Right atrium auricular region (tissue), 2 donors: ENCODE results near the gene TEX51. TPM values are rescaled to one million over a fixed set of nuclear protein-coding genes. Genes with fewer than 3 reads are reported as not detected.
A peak's percentile ranks its signal among the peaks of the same experiment; 100 is the strongest.

ENCODE experiments used
- DNase-seq: peaks from one replicate; pipeline ENCODE4 v3.0.0-alpha.2; 2019; ENCODE audit warnings: low spot score
- H3K27ac ChIP-seq, 2 donors: fragments of 200-600 bp; sonication (generic); 1 replicate in 1 of 2; 2 replicates in 1 of 2; pipeline ENCODE4 v1.5.1; 2016 to 2019
- H3K27me3 ChIP-seq, 2 donors: fragments of 200-600 bp; sonication (generic); one replicate each; pipeline versions ENCODE4 v1.5.1 to v1.6.0; 2017 to 2019
- H3K36me3 ChIP-seq: fragments of 200-600 bp; sonication (generic); one replicate; pipeline ENCODE4 v1.5.1; 2016
- H3K4me1 ChIP-seq, 2 donors: fragments of 200-600 bp; sonication (generic); one replicate each; pipeline versions ENCODE4 v1.5.1 to v1.6.0; 2017 to 2019
- H3K4me3 ChIP-seq, 2 donors: fragments of 200-600 bp; sonication (generic); 1 replicate in 1 of 2; 2 replicates in 1 of 2; pipeline ENCODE4 v1.5.1; 2017 to 2019; ENCODE audit warnings: mild to moderate bottlenecking in 1 of 2, moderate library complexity in 1 of 2
- H3K9me3 ChIP-seq, 2 donors: fragments of 200-600 bp; sonication (generic); one replicate each; pipeline ENCODE4 v1.5.1; 2019
- total RNA-seq, 2 donors: library from RNA; depleted of rRNA; stranded (reverse); fragments of >200 nt; gene quantifications; one replicate each; pipeline ENCODE4 v1.1.0, GENCODE V29; 2016
- TF ChIP-seq, protein P1 (sequence below), 2 donors: fragments of 200-600 bp; sonication (generic); IDR thresholded peaks; one replicate each; pipeline ENCODE4 v1.5.1; 2019; ENCODE audit warnings: antibody characterized with exemption in 2 of 2

Gene TEX51
- not detected for total RNA-seq

DNA sequence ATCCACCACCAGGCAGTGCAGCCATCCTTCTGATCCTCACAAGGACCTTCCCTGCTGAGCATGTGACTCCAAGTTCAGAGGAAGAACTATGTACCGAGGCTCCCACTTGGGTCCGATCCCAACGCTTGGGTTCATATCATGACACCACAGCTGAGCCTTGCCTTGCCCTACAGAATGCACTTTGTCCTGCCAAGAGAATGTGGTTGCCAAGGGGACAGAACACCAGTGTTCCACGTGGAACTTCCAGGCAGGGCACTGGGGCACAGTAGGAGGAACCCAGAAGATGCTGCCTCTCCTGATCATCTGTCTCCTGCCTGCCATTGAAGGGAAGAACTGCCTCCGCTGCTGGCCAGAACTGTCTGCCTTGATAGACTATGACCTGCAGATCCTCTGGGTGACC is at the start of gene TEX51:
TEX51 (plus strand) TSS at position 255 of the 400 bp plus-strand sequence; CDS start at position 284, 29 bp downstream.
- H3K27me3 ChIP-seq, result no peaks in the 10 kb centered on the region
- peaks cover 0 to 1% of the 10 kb centered on the region in 2 donors for H3K9me3 ChIP-seq
- peak; percentile 36 for DNase-seq
- TF ChIP-seq, protein P1, sequence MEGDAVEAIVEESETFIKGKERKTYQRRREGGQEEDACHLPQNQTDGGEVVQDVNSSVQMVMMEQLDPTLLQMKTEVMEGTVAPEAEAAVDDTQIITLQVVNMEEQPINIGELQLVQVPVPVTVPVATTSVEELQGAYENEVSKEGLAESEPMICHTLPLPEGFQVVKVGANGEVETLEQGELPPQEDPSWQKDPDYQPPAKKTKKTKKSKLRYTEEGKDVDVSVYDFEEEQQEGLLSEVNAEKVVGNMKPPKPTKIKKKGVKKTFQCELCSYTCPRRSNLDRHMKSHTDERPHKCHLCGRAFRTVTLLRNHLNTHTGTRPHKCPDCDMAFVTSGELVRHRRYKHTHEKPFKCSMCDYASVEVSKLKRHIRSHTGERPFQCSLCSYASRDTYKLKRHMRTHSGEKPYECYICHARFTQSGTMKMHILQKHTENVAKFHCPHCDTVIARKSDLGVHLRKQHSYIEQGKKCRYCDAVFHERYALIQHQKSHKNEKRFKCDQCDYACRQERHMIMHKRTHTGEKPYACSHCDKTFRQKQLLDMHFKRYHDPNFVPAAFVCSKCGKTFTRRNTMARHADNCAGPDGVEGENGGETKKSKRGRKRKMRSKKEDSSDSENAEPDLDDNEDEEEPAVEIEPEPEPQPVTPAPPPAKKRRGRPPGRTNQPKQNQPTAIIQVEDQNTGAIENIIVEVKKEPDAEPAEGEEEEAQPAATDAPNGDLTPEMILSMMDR (IDR thresholded peaks at IDR 0.05), result no peak
- no peaks in the 10 kb centered on the region for H3K36me3 ChIP-seq
- H3K4me3 ChIP-seq, result no peak within 1 kb of the TSS
- H3K4me1 ChIP-seq, result no peaks in the 10 kb centered on the region
- H3K27ac ChIP-seq, result no peak within 1 kb of the TSS

DNA sequence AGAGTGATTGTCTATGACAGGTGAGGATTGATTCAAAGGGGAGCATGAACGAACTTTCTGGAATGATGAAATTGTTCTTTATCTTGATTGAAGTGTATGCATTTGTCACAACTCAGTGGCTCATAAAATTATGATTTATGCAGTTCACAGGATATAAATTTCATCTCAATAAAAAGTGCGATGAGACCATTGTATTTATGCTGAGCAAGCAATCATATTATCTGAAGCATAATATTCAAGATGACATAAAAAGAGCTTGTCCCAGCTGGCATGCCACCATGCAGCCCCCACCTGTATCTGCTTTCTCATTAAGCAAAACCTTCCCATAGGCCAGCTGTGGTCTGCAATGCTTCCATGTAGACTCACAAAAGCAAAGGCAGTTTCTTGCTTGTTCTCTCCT is 49.6 kb upstream of the TEX51 start:
- TF ChIP-seq, protein P1 (IDR thresholded peaks at IDR 0.05), result no peak
- Histone ChIP-seq H3K36me3 (no peaks in the 10 kb centered on the region), H3K27ac (no peak overlapping the region), H3K4me1 (no peaks in the 10 kb centered on the region), H3K4me3 (no peak overlapping the region), H3K27me3 (no peaks in the 10 kb centered on the region), H3K9me3 (no peaks in the 10 kb centered on the region)
- no peak for DNase-seq

DNA sequence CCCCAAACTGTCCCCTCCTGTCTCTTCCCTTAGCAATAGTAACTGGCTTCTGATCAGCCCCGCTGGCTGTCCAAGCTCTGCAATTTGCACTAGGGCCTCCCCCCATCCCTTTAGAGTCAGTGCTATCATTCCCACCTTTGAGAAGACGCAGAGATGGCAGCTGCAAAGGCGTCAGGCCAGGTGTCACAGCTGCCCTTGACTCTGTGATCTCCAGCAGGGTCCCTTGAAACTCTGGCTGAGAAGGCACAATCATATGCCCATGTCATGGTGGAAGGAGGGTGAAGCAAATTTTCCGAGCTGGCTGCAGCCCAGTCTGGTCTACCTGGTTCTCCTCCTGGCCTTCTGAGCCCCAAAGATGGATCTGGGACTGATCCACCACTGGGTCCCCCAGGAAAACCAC is 49.2 kb upstream of the TEX51 start:
- no peaks in the 10 kb centered on the region for H3K36me3 ChIP-seq
- H3K27ac ChIP-seq, result no peak overlapping the region
- no peaks in the 10 kb centered on the region for H3K9me3 ChIP-seq
- H3K4me1 ChIP-seq, result no peaks in the 10 kb centered on the region
- H3K27me3 ChIP-seq, result no peaks in the 10 kb centered on the region
- peak; percentile 40 for DNase-seq
- TF ChIP-seq, protein P1 (IDR thresholded peaks at IDR 0.05), result no peak
- no peak overlapping the region for H3K4me3 ChIP-seq

DNA sequence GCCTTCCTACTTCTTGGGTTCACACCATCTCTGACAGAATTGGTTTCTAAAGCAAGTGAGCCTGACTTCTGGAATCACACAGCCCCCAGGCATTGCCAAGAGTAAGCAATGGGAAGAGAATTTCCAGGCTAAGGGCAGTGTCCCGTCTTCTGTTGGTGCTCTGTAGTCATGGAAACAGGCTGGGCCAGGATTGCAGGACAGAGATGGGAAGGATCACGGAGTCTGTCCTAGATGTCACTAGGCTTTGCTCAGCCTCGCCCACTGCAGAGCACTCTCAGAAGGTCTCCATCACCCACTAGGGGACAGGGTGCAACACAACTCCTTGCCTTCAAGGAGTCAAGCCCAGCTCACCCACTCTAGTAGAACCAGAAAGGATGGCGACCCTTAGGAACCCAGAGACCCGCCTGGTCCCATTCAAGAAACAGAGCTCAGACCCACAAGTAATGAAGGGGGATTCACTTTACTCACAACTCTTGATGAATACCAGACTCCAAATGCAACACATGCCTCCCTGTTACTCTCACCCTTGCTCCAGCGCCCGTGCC is 48.6 kb upstream of the TEX51 start:
- no peaks in the 10 kb centered on the region for H3K27me3 ChIP-seq
- TF ChIP-seq, protein P1 (IDR thresholded peaks at IDR 0.05), result no peak
- no peaks in the 10 kb centered on the region for H3K4me1 ChIP-seq
- DNase-seq, result peak; percentile 32
- no peak overlapping the region for H3K27ac ChIP-seq
- no peak overlapping the region for H3K4me3 ChIP-seq
- H3K36me3 ChIP-seq, result no peaks in the 10 kb centered on the region
- H3K9me3 ChIP-seq, result no peaks in the 10 kb centered on the region

DNA sequence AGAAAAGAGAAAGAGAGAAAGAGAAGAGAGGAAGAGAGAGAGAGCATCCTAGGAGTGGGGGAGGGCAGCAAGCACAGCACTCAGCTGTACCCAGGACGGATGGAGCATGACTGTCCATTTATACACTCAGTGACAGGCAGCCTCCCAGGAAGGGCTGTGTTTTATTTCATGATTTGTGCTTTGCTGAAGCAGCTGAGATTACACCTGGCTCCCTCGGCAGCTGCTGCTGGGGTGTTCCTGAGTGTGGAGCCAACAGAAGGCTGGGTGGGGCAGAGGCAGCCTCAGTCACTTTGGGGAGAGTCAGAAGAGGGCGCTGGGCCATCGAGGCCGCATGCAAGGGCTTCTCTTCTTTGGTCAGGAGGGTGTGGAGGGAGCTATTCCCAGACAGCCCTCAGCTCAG is 47.8 kb upstream of the TEX51 start:
- Histone ChIP-seq H3K27ac (no peak overlapping the region), H3K4me3 (no peak overlapping the region), H3K36me3 (no peaks in the 10 kb centered on the region), H3K9me3 (no peaks in the 10 kb centered on the region), H3K4me1 (no peaks in the 10 kb centered on the region), H3K27me3 (no peaks in the 10 kb centered on the region)
- TF ChIP-seq, protein P1 (IDR thresholded peaks at IDR 0.05), result no peak
- DNase-seq, result peak; percentile 32

DNA sequence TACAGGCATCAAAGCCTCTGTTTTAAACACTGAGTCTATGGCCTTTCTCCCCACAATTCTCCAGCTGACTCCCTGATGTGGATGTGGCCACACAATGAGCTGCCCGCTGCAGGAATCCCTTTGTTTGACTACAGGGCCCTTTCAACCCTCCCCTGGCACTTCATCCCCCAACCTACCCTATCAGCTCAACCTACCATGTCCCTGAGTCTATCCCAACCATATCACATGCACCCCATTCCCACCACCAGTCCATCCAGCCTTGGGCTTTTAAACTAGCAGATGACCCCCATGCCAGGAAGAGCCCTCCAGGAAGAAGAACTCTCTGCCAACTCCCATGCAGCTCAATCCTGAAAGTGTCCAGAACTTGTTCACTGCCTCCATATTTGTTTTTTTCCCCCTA is 46.9 kb upstream of the TEX51 start:
- no peaks in the 10 kb centered on the region for H3K4me1 ChIP-seq
- no peaks in the 10 kb centered on the region for H3K9me3 ChIP-seq
- peak; percentile 23 for DNase-seq
- TF ChIP-seq, protein P1 (IDR thresholded peaks at IDR 0.05), result no peak
- no peak overlapping the region for H3K27ac ChIP-seq
- H3K27me3 ChIP-seq, result no peaks in the 10 kb centered on the region
- no peaks in the 10 kb centered on the region for H3K36me3 ChIP-seq
- H3K4me3 ChIP-seq, result no peak overlapping the region
